Epithelial cell of proximal tubule (primary cell): ENCODE measurements around the gene TNC. TPM values are rescaled to one million over a fixed set of nuclear protein-coding genes. Genes with fewer than 3 reads are reported as not detected.

Experiments used
- DNase-seq: peaks from one replicate; pipeline ENCODE4 v3.0.0-alpha.2; 2011; ENCODE audit warnings: low read depth
- H3K4me3 ChIP-seq: 2 replicates; pipeline ENCODE4 v1.5.1; 2011; ENCODE audit warnings: low read depth, mild to moderate bottlenecking, low read length
- CTCF ChIP-seq: conservative IDR thresholded peaks from 2 replicates; pipeline ENCODE4 v1.5.1; 2012; ENCODE audit warnings: low read depth, mild to moderate bottlenecking, low read length
- total RNA-seq: library from RNA; depleted of rRNA; stranded (reverse); fragments of >200 nt; gene quantifications from 2 replicates; pipeline ENCODE4 v1.2.3, GENCODE V29; 2015

TNC gene
- total RNA-seq, 1 donor from 2014 or later: 68.9 TPM

DNA sequence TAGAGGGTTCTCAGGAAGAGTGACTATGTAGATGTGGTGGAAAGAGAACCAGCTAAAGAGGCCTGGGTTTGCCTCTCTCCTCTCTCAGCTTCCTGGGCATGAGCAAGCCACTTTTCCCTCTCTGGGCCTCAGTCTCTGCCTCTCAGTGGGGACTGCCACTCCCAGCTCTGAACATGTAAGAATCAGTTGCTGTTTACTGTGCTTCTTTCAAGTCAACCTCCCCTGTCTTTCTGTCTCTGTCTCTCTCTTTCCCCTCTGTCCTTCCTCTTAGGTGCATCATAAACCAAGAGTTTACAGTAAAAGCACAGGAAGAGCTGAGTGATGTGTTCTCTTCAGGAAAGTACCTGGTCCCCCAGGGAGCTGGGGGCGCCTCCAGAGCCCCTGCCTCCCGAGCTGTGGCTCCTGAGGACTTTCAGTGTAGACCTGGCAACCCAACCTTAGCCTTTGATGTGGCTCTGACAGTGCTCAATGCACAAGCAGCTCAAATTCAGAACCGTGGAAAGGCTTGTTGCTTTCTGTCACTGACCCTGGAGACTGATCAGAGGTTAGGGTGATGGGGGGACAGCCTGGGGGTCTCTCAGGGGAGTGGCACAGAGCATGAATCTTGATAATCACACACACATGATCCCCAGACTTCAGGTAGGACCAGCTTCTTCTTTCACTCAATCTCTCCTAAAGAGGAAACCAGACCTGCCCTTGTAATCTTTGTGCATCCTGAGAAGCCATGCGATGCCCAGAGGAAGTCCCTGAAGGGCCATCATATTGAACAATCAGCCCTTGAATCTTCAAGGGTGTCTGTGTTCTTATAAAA is 128.2 kb downstream of the TNC start:
- DNase-seq: no peak
- TF ChIP-seq CTCF: no peak

GRCh38 chr9:114988962-114989599 is 128.9 kb downstream of the TNC start:
- DNase-seq: no peak
- no peak overlapping the region for H3K4me3 ChIP-seq
- no peak for TF ChIP-seq CTCF

More for the DNA sequence above, 128.2 kb downstream of the TNC start:
- H3K4me3 ChIP-seq: no peak overlapping the region

DNA sequence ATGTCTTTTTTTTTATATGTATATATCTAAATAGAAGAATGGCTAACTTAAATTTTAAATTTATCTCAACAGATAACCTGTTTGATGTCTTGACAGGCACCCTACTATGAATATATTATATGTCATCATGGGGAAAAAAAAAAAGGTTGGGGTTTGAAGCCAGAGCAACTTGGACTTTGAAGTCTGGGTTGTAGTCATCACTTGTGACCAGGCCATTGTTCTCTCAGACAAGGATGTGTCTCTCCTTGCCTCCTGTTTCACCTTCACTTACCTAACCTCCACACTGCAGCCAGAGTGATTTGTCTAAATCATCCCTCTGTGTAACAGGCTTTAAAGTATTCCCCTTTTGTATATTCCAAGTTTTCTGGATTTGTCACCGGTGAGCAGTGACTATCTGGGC is 130.8 kb downstream of the TNC start:
- H3K4me3 ChIP-seq: no peak overlapping the region
- DNase-seq: no peak
- no peak for TF ChIP-seq CTCF

- DNase-seq: no peak
- no peak overlapping the region for H3K4me3 ChIP-seq
- no peak for TF ChIP-seq CTCF
These were observed 131.9 kb downstream of the TNC start for GRCh38 chr9:114985959-114986501.

GRCh38 chr9:114981063-114981462 is 136.9 kb downstream of the TNC start:
- H3K4me3 ChIP-seq: no peak overlapping the region
- no peak for TF ChIP-seq CTCF
- no peak for DNase-seq

DNA sequence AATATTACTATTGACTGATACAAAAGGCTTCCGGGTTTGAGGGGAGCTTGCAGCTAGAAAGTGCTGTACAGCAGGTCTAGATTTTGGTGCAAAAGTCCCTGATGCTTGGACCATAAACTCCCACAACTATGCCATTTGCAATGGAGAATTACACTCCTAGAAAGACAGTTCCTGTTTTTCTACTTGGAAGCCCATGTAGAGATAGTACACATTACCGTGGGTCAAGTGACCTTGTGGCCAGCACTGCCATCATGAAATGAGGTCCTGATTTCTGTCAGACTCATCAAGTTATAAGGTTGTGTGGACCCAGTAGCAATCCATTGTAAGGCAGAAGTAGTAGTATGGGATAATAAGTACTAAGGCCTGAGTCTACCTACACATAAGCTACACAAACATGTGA is 144.7 kb downstream of the TNC start:
- no peak for TF ChIP-seq CTCF
- H3K4me3 ChIP-seq: no peak overlapping the region
- no peak for DNase-seq
